ENCODE measurements around the gene HSH2D.

HSH2D gene

DNA sequence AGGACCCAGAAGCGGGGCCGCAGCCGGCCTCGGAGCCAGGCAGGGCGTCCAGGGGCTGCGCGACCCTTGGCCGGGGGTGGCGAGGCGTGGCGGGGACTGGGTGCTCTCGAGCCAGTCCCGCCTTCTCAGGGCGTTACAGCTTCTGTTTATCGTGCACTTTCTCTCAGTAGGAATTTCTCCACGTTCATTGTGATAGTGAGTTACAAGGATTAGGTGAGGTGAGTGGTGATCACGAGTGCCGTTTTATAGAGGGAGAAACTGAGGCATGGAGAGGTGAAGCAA, 54.8 kb downstream of the HSH2D start:
- DNase-seq = no peak

DNA sequence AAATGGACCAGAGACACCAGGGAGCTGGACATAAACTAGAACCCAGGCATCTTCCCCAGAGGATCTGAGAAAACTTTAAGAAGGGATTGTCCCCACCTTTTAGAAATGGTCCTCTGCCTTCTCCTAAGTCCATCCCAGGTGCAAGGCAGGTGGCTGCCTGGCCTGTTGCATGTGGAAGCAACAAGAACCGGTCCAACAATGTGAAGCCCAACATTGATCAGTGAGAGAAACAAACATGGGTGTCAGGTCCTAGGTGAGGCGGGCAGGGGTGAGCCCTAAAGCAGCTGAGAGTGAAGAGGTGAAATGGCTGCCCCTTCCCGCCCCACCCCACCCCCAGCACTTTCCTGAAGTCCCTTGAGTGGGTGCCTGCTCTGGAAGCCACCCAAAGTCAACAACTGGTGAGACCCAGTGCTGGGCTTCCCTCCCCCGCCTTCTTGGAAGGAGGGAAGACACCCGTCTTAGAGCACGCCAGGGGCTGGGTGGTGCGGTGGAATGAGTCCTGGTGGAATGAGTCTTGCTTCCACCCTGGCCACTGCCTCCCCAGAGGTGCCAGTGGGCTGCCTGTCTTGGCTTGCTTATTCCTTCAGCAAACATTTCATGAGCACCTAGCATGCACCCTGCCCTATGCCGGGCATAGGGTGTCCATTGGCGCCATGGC, 55.9 kb downstream of the HSH2D start:
- no peak for DNase-seq

DNA sequence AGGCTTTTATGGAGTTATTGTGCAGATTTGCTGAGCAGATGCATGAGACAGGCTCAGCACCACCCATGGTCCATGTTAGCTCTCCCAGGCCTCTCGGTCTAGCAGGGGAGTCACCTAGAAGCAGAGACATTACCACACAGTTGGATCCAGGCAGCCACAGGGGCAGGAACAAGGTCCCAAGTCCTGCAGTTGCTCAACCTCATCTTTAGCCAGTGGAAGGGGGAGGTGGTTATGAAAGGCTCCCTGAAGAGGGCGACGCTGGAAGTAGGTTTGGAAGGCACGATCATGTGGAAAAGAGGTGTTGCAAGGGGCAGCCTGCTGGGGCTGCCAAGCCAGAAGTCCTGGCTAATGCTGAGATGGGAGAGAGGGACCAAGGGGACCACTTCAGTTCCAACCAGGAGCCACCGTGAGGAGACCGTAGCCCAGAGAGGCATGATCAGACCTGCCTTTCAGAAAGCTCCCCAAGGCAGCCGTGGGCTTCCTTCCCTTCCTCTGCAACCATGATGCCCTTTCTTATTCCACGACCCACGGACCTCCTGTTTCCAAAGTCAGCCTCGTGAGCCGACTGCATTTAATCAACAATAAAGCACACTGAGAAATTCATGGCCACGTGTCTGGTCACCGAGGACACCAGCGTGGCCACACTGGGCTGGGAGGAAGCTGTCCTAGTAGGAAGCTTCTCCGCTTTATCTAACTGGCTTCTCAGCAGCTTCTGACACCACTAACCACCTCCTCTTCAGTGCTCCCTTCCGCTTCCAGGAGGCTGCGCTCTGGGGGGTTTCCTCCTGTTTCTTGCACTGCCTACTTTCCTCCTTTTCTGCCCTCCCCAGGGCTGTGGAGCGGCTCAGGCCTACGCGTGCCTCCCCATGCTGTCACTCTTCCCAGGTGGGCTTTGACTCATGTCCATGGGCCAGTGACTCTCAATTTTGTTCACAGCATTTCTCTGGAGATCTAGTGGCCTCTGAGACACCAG, 56.8 kb downstream of the HSH2D start:
- no peak for DNase-seq

DNA sequence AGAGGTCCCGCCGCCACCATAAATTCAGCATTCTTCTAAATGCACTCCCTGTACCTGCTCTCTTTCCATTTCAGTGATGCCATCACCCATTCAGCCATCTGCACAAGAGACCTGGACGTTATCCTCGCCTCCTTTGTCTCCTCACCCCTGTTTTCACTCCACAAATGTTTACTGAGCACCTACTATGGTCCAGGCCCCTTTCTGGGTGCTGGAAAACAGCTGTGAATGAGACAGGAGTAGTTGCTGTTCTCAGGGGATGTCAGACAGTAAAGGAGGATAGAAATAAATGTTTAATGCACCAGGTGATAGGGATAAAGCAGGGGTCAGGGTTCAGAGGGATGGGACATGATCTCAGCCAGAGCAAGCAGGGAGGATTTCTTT, 57.5 kb downstream of the HSH2D start:
- DNase-seq = no peak

DNA sequence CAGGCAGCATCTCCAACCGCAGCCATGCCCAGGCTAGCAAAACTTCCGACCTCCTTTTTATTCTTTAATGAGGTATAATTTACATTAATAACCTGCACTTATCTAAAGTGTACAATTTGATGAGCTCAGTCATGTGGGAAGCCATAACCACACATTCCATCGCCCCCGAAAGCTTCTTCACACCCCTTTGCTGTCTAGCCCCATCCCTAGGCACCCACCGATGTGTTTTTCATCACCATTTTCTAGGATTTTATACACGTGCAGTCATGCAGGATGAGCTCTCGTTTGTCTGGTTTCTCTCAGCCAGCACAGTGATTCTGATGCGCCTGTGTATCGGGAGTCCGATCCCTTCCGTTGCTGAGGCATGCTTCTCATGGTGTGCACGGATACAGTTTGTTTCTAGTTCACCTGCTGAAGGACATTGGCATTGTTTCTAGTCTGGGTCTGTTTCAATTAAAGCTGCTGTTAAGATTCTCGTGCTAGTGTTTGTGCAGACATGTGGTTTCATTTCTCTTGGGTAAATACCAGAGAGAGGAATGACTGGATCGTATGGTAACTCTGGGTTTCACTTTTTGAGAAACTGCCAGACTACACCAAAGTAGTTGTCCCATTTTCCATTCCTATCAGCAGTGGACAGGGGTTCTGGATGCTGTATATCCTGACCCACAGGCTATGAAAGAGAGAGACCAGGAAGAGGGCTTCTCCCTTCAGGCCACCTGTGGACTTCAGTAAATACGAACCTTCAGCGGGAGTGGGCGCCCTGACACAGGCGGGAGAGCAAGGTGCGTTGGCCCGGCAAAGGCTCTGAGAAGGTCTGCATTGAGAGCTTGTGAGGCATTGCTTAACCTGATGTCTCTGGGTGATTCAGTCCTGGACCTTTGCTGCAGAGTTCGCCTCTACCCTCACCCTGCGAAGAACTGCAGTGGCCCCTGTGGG, 59.1 kb downstream of the HSH2D start:
- DNase-seq = no peak

DNA sequence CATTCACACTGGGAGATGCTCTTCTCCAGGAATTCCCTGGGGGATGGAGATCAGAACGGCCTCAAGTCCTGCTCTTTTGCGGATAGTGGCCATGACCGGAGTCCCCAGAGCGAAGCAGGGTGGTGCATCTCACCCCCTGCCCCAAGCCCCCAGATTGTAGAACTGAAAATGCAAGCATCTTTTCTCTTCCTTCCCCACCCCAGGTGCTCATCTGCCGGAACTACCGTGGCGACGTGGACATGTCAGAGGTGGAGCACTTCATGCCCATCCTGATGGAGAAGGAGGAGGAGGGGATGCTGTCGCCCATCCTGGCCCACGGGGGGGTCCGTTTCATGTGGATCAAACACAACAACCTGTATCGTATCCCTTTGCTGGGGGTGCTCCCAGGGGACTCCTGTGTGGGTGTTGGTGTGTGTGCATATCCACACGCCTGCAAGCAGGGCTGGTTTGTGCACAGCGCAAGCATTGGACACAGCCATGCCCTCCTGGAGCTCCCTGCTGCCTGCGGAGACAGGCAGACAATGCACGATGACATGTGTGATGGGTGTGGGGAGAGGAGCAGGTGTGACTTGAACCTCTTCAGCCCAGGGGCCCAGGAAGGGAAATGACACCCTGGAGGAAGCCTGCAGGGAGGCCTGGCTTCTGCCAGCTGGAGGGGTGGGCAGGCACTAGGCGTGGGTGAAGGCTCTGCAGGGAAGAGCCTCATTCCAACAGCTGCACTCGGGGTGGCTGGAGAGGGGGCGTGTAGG, 59.9 kb downstream of the HSH2D start:
- DNase-seq = no peak

DNA sequence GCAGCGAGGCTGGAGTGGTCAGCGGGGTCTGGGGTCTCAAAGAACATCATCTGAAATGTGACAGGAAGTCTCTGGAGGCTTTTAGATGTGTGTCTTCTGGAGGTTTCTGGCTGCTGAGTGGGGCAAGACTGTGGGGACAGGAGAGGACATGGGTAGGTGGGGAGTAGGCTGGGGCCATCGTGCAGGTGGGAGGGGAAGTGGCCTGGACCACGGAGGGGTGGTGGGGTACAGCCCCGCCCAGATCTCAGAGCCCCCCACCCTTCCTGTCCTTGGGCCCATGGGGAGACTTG, 60.5 kb downstream of the HSH2D start:
- DNase-seq = no peak

DNA sequence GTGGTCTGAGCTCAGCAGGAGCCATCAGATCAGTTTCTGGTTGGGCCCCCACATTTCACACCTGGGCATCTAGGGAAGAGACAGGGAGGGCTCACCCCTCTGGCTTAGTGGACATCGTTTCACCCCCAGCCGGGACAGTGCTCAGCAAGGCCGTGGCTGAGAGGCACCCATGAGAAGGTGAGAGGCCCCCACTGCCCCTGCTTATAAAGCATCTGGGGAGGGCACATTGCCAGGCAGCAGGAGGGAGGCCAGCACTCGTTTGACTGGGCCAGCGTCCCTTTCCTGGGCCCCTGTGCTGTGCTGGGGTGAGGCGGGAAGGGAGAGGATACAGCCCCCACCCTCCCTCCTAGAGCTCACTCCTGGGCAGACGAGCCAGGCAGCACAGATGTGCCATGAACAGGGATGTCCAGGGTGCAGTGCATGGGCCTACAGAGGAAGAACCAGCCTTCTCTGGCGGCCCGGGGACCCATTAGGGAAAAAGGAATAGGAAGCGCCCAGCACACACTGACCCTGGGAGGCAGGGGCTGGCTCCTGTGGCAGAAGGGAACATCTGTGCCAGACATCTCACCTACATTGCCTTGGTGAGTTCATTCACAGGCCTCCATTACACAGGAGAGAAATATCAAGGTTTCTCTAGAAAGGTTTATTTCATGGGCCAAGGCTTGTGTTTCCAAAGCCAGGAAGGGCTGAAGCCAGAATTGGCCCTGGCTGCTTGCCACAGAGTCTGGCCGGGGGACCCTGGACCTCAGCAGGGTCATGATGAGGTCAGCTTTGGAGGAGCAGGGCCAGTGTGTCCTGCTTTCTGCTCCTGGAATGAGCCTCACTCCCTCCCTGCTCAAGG, 61.9 kb downstream of the HSH2D start:
- no peak for DNase-seq

DNA sequence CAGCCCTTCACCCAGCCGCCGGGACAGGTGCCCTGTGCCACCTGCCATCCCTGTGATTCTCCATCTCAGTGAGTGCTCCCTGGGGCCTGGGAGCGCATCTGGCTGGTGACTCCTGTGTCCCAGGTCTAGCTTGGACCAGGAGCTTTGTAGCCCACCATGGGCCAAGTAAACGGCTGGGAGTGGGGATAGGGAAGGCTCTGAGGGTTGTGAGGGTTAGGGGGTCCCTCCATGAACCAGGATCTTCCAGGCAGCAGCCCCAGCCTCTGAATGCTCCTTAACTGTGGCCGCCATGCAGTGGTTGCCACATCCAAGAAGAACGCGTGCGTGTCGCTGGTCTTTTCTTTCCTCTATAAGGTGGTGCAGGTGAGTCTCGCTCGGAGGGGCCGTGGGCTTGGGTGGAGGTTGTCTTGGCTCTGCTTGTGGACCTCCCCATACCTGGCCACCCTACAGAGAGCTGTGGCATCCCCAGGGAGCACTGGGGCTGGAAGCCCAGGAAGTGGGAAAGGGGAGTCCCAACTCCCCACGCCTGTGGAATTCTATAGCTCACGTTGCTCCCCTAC, 62.6 kb downstream of the HSH2D start:
- DNase-seq = no peak

DNA sequence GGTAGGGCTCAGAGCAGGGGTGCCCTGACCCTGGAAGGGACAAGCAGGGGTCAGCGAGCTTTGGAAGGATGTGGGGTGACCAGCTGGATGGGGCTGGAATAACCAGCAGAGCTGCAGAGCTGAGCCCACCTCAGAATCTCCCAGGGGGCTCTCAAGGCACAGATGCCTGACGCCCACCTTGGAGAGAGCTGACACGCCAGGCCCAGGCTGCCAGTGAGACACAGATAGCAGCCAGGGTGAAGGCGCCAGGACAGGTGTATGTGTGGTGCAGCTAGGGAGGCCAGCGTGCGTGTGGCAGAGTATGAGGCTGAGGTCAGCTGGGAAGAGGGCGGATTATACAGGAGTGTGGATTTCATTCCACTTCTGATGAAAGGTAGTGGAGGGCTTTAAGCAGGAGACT, 63.2 kb downstream of the HSH2D start:
- no peak for DNase-seq

DNA sequence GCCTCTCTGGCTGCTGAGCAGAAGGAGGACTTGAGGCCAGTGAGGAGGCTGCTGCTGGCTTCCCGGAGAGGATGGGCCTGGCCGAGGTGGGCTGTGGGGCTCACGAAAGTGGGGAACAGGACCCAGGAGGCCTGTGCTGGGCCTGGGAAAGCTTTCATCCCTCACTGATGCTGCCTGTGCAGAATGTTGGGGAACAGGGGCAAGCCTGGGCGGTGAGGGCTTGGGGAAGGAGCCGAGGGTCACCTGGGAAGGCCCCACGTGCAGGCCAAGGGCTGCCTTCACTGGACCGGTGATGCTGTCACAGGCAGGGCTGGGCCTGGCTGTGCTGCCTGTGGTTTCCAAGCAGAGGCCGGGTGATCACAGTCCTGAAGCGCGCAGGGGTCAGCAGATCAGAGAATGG, 63.6 kb downstream of the HSH2D start:
- no peak for DNase-seq

DNA sequence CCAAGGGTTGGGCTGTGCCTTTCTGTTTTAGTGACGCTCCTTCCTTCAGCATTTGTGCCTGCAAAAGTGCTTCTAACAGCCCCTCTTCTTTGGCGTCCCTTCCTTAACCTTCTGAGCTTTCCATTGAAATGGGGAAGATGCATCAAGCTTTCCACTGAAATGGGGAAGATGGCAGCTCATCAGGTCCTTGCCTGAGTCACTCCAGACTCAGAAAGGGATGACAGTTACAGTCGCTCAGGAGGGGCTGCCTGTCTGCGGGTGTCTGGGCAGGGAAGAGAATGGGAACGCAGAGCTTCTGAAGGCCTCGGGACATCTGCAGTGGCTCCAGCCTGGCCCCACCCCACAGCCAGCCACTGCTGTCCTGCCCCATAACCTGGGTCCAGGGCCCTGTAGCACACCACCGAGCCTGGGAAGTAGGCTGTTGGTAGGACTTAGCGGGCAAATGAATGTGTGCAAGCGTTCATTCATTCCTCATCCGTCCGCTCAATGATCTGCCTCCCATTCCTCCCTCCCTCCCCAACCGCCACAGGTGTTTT, 64.1 kb downstream of the HSH2D start:
- no peak for DNase-seq
